ENCODE data around the gene CADPS2. TPM values are rescaled to one million over a fixed set of nuclear protein-coding genes. Genes with fewer than 3 reads are reported as not detected.
A peak's percentile ranks its signal among the peaks of the same experiment; 100 is the strongest.

Gene CADPS2
- total RNA-seq, 1 donor from 2014 or later: 19.1 TPM

GRCh38 chr7:122743211-122743610 is 143.0 kb downstream of the CADPS2 start:
- no peaks in the 10 kb centered on the region for H4K20me1 ChIP-seq (ENCODE audit: low read depth)
- H3K79me2 ChIP-seq (ENCODE audit: low read depth): no peaks in the 10 kb centered on the region
- no peak for DNase-seq (ENCODE audit: low spot score)
- H3K4me1 ChIP-seq: peaks cover 58% of the 10 kb centered on the region
- H3K36me3 Mint-ChIP-seq: peaks cover 3% of the 10 kb centered on the region
- H3K4me1 Mint-ChIP-seq: peaks cover 59% of the 10 kb centered on the region
- no peak overlapping the region for H3K4me3 ChIP-seq
- peak overlapping the region; percentile 38 for H3K4me2 ChIP-seq
- no peaks in the 10 kb centered on the region for H3K9me3 ChIP-seq (ENCODE audit: low read depth)
- H3K9me3 Mint-ChIP-seq: no peaks in the 10 kb centered on the region
- TF ChIP-seq, protein P1, sequence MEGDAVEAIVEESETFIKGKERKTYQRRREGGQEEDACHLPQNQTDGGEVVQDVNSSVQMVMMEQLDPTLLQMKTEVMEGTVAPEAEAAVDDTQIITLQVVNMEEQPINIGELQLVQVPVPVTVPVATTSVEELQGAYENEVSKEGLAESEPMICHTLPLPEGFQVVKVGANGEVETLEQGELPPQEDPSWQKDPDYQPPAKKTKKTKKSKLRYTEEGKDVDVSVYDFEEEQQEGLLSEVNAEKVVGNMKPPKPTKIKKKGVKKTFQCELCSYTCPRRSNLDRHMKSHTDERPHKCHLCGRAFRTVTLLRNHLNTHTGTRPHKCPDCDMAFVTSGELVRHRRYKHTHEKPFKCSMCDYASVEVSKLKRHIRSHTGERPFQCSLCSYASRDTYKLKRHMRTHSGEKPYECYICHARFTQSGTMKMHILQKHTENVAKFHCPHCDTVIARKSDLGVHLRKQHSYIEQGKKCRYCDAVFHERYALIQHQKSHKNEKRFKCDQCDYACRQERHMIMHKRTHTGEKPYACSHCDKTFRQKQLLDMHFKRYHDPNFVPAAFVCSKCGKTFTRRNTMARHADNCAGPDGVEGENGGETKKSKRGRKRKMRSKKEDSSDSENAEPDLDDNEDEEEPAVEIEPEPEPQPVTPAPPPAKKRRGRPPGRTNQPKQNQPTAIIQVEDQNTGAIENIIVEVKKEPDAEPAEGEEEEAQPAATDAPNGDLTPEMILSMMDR (IDR thresholded peaks at IDR 0.05): no peak
- TF ChIP-seq EZH2phosphoT487 (IDR thresholded peaks at IDR 0.05): no peak
- TF ChIP-seq EZH2 (IDR thresholded peaks at IDR 0.05): no peak
- peaks cover 20% of the 10 kb centered on the region for H3F3A ChIP-seq (ENCODE audit: low read depth)
- H3K27ac Mint-ChIP-seq: peak overlapping the region; percentile 53
- no peaks in the 10 kb centered on the region for H3K27me3 ChIP-seq
- H3K27ac ChIP-seq: no peak overlapping the region
- no peaks in the 10 kb centered on the region for H3K27me3 Mint-ChIP-seq (ENCODE audit: insufficient read depth, low read depth)
- H3K4me3 Mint-ChIP-seq: no peak overlapping the region
- H3K9ac ChIP-seq: no peak overlapping the region
- H3K36me3 ChIP-seq: no peaks in the 10 kb centered on the region
- H2AFZ ChIP-seq (replicated peaks): no peak overlapping the region

- Histone ChIP-seq H3K79me2 (ENCODE audit: low read depth) (no peaks in the 10 kb centered on the region), H3K9ac (no peak overlapping the region), H3K27ac (no peak overlapping the region), H2AFZ (replicated peaks) (no peak overlapping the region), H3K4me2 (peak overlapping the region; percentile 0), H3K36me3 (no peaks in the 10 kb centered on the region), H3K4me1 (peaks cover 37% of the 10 kb centered on the region), H3K4me3 (no peak overlapping the region), H4K20me1 (ENCODE audit: low read depth) (no peaks in the 10 kb centered on the region), H3K9me3 (ENCODE audit: low read depth) (no peaks in the 10 kb centered on the region), H3F3A (ENCODE audit: low read depth) (peaks cover 8% of the 10 kb centered on the region), H3K27me3 (no peaks in the 10 kb centered on the region)
- H3K27me3 Mint-ChIP-seq (ENCODE audit: insufficient read depth, low read depth): no peaks in the 10 kb centered on the region
- TF ChIP-seq, protein P1 (IDR thresholded peaks at IDR 0.05): no peak
- no peak for TF ChIP-seq EZH2phosphoT487 (IDR thresholded peaks at IDR 0.05)
- no peak for TF ChIP-seq EZH2 (IDR thresholded peaks at IDR 0.05)
- H3K36me3 Mint-ChIP-seq: peaks cover 5% of the 10 kb centered on the region
- no peak overlapping the region for H3K4me3 Mint-ChIP-seq
- peaks cover 2% of the 10 kb centered on the region for H3K9me3 Mint-ChIP-seq
- H3K27ac Mint-ChIP-seq: no peak overlapping the region
- peaks cover 45% of the 10 kb centered on the region for H3K4me1 Mint-ChIP-seq
- DNase-seq (ENCODE audit: low spot score): no peak
Observed at GRCh38 chr7:122738947-122739346, 147.3 kb downstream of the CADPS2 start.

DNA sequence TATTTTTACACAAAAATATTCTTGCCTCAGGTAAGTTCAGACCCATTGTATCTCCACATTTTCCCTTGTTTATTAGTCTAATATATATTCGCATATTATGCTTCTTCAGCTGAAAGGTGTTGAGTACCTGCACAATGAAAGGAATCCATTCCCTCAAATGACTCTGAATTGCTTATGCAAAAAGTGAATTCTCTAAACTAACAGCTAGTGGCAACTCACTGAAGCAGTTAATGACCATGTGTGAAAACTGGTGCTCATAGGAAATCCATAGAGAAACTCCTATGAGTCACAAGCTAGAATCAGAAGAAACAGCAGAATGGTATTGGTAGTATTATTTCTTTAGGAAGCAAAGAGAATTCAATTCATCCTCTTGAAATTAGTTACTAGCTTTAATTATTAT is 150.1 kb downstream of the CADPS2 start:
- Histone ChIP-seq H4K20me1 (ENCODE audit: low read depth) (no peaks in the 10 kb centered on the region), H3K4me2 (no peak overlapping the region), H2AFZ (replicated peaks) (no peak overlapping the region), H3F3A (ENCODE audit: low read depth) (peaks cover 14% of the 10 kb centered on the region), H3K9ac (no peak overlapping the region), H3K36me3 (no peaks in the 10 kb centered on the region), H3K27me3 (no peaks in the 10 kb centered on the region), H3K9me3 (ENCODE audit: low read depth) (no peaks in the 10 kb centered on the region), H3K4me1 (peaks cover 24% of the 10 kb centered on the region), H3K4me3 (no peak overlapping the region), H3K79me2 (ENCODE audit: low read depth) (no peaks in the 10 kb centered on the region), H3K27ac (no peak overlapping the region)
- H3K36me3 Mint-ChIP-seq: peaks cover 5% of the 10 kb centered on the region
- no peaks in the 10 kb centered on the region for H3K27me3 Mint-ChIP-seq (ENCODE audit: insufficient read depth, low read depth)
- no peak overlapping the region for H3K27ac Mint-ChIP-seq
- H3K4me1 Mint-ChIP-seq: peaks cover 29% of the 10 kb centered on the region
- DNase-seq (ENCODE audit: low spot score): no peak
- H3K4me3 Mint-ChIP-seq: no peak overlapping the region
- no peak for TF ChIP-seq EZH2phosphoT487 (IDR thresholded peaks at IDR 0.05)
- no peak for TF ChIP-seq EZH2 (IDR thresholded peaks at IDR 0.05)
- TF ChIP-seq, protein P1 (IDR thresholded peaks at IDR 0.05): no peak
- H3K9me3 Mint-ChIP-seq: peaks cover 2% of the 10 kb centered on the region

Measured in neural progenitor cell (in vitro differentiated cells).